ENCODE measurements around the gene TLR6. TPM values are rescaled to one million over a fixed set of nuclear protein-coding genes. Genes with fewer than 3 reads are reported as not detected.

The TLR6 gene
- total and polyA plus RNA-seq, 10 of the 15 experiments (the other 5 are each of a cell fraction or from before 2014, with no cell fraction given) = 1.1 to 49.4 (median 12.5) TPM

DNA sequence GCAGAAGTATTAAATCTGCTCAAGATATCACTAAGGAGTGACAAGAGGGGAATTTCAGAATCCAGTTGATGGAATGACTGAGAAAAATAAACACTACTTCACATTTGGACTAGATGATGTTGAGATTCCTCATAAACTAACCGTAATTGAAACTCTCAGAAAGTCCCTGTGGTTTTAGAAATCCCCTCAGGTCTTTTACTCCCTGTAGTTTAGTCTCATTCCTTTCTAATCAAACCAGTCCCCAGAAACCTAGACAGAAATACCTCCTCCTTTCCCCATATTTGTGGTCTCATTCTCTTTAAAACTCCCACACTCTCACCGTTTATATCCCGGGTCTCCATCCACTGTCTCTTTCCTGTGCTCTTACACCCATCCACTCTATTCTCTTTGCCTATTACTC is 37.0 kb downstream of the TLR6 start (continued):
- TF ChIP-seq, protein P1, sequence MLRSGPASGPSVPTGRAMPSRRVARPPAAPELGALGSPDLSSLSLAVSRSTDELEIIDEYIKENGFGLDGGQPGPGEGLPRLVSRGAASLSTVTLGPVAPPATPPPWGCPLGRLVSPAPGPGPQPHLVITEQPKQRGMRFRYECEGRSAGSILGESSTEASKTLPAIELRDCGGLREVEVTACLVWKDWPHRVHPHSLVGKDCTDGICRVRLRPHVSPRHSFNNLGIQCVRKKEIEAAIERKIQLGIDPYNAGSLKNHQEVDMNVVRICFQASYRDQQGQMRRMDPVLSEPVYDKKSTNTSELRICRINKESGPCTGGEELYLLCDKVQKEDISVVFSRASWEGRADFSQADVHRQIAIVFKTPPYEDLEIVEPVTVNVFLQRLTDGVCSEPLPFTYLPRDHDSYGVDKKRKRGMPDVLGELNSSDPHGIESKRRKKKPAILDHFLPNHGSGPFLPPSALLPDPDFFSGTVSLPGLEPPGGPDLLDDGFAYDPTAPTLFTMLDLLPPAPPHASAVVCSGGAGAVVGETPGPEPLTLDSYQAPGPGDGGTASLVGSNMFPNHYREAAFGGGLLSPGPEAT (IDR thresholded peaks at IDR 0.05; ENCODE audit: low read depth) = peak; percentile 97
- TF ChIP-seq, protein P2, sequence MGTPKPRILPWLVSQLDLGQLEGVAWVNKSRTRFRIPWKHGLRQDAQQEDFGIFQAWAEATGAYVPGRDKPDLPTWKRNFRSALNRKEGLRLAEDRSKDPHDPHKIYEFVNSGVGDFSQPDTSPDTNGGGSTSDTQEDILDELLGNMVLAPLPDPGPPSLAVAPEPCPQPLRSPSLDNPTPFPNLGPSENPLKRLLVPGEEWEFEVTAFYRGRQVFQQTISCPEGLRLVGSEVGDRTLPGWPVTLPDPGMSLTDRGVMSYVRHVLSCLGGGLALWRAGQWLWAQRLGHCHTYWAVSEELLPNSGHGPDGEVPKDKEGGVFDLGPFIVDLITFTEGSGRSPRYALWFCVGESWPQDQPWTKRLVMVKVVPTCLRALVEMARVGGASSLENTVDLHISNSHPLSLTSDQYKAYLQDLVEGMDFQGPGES (IDR thresholded peaks at IDR 0.05) = no peak
- no peak for TF ChIP-seq NFXL1 (IDR thresholded peaks at IDR 0.05; ENCODE audit: borderline replicate concordance)
- TF ChIP-seq NRF1 (conservative IDR thresholded peaks at IDR 0.05; ENCODE audit: low read depth, low read length) = no peak
- TF ChIP-seq, protein P3, sequence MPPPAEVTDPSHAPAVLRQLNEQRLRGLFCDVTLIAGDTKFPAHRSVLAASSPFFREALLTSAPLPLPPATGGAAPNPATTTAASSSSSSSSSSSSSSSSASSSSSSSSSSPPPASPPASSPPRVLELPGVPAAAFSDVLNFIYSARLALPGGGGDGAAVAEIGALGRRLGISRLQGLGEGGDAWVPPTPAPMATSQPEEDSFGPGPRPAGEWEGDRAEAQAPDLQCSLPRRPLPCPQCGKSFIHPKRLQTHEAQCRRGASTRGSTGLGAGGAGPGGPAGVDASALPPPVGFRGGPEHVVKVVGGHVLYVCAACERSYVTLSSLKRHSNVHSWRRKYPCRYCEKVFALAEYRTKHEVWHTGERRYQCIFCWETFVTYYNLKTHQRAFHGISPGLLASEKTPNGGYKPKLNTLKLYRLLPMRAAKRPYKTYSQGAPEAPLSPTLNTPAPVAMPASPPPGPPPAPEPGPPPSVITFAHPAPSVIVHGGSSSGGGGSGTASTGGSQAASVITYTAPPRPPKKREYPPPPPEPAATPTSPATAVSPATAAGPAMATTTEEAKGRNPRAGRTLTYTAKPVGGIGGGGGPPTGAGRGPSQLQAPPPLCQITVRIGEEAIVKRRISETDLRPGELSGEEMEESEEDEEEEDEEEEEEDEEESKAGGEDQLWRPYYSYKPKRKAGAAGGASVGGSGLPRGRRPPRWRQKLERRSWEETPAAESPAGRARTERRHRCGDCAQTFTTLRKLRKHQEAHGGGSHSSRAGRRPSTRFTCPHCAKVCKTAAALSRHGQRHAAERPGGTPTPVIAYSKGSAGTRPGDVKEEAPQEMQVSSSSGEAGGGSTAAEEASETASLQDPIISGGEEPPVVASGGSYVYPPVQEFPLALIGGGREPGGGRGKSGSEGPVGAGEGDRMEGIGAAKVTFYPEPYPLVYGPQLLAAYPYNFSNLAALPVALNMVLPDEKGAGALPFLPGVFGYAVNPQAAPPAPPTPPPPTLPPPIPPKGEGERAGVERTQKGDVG (CRISPR knock-in tag; IDR thresholded peaks at IDR 0.05) = no peak
- TF ChIP-seq ZNF384 (IDR thresholded peaks at IDR 0.05; ENCODE audit: borderline replicate concordance, low read depth, low read length) = no peak
- peak; percentile 82 for TF ChIP-seq MTA2 (IDR thresholded peaks at IDR 0.05; ENCODE audit: low read depth)
- TF ChIP-seq SIN3A (IDR thresholded peaks at IDR 0.05; ENCODE audit: low read depth, low read length) = no peak
- TF ChIP-seq NR2F1 (conservative IDR thresholded peaks at IDR 0.05) = no peak
- TF ChIP-seq ZSCAN29 (IDR thresholded peaks at IDR 0.05) = no peak
- TF ChIP-seq MTA3 (IDR thresholded peaks at IDR 0.05; ENCODE audit: borderline replicate concordance, low read length) = no peak
- peak; percentile 77 for TF ChIP-seq NFIC (IDR thresholded peaks at IDR 0.05; ENCODE audit: low read depth, low read length)
- no peak for TF ChIP-seq SMAD5 (IDR thresholded peaks at IDR 0.05; ENCODE audit: low read depth)
- TF ChIP-seq, protein P4, sequence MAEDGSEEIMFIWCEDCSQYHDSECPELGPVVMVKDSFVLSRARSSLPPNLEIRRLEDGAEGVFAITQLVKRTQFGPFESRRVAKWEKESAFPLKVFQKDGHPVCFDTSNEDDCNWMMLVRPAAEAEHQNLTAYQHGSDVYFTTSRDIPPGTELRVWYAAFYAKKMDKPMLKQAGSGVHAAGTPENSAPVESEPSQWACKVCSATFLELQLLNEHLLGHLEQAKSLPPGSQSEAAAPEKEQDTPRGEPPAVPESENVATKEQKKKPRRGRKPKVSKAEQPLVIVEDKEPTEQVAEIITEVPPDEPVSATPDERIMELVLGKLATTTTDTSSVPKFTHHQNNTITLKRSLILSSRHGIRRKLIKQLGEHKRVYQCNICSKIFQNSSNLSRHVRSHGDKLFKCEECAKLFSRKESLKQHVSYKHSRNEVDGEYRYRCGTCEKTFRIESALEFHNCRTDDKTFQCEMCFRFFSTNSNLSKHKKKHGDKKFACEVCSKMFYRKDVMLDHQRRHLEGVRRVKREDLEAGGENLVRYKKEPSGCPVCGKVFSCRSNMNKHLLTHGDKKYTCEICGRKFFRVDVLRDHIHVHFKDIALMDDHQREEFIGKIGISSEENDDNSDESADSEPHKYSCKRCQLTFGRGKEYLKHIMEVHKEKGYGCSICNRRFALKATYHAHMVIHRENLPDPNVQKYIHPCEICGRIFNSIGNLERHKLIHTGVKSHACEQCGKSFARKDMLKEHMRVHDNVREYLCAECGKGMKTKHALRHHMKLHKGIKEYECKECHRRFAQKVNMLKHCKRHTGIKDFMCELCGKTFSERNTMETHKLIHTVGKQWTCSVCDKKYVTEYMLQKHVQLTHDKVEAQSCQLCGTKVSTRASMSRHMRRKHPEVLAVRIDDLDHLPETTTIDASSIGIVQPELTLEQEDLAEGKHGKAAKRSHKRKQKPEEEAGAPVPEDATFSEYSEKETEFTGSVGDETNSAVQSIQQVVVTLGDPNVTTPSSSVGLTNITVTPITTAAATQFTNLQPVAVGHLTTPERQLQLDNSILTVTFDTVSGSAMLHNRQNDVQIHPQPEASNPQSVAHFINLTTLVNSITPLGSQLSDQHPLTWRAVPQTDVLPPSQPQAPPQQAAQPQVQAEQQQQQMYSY (CRISPR knock-in tag; IDR thresholded peaks at IDR 0.05) = no peak
- TF ChIP-seq CREM (IDR thresholded peaks at IDR 0.05; ENCODE audit: low read depth) = peak; percentile 25; the same call in 1 of the 2 replicates
- no peak for TF ChIP-seq NFYA (IDR thresholded peaks at IDR 0.05; ENCODE audit: borderline replicate concordance, low read depth, low read length)
